Measurements from ENCODE around the gene GAPT. TPM values are rescaled to one million over a fixed set of nuclear protein-coding genes. Genes with fewer than 3 reads are reported as not detected.

Gene GAPT
- total and polyA plus RNA-seq, 12 donors, result 0.28 to 2.2 (median 0.65) TPM; not detected in 1

DNA sequence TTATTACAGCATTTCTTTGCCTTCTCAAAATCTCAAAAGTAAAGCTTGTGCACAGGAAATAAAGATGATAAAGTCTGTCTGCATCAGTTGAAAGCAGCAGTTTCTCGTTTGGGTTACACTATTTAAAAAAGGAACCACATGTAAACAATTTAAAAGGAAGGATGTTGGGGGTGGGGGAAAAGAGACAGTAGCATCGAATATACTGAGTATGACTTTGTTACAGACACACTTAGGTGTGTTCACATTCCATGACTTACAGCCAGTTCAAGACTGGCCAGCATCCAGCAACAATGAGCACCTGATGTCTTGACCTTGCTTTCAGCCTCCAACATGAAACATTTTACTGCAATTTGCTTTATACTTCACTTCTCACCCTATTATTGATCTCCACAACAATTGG, 8.7 kb downstream of the GAPT start:
- no peaks in the 10 kb centered on the region for H3K9me3 ChIP-seq (replicated peaks in 1 of 3)
- intact Hi-C loops (cut with DNase I), result loop anchor here (5.0 to 10.0 kb wide), 3 partner anchors 315 to 352 kb away; no protein-coding TSS in a partner anchor
- H3K27me3 ChIP-seq, result no peaks in the 10 kb centered on the region
- H3K27ac ChIP-seq, result no peak overlapping the region
- H3K36me3 ChIP-seq (replicated peaks in 1 of 2), result no peaks in the 10 kb centered on the region
- TF ChIP-seq, protein P1, sequence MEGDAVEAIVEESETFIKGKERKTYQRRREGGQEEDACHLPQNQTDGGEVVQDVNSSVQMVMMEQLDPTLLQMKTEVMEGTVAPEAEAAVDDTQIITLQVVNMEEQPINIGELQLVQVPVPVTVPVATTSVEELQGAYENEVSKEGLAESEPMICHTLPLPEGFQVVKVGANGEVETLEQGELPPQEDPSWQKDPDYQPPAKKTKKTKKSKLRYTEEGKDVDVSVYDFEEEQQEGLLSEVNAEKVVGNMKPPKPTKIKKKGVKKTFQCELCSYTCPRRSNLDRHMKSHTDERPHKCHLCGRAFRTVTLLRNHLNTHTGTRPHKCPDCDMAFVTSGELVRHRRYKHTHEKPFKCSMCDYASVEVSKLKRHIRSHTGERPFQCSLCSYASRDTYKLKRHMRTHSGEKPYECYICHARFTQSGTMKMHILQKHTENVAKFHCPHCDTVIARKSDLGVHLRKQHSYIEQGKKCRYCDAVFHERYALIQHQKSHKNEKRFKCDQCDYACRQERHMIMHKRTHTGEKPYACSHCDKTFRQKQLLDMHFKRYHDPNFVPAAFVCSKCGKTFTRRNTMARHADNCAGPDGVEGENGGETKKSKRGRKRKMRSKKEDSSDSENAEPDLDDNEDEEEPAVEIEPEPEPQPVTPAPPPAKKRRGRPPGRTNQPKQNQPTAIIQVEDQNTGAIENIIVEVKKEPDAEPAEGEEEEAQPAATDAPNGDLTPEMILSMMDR (IDR thresholded peaks at IDR 0.05), result no peak
- TF ChIP-seq POLR2A (IDR thresholded peaks at IDR 0.05), result no peak
- DNase-seq, result no peak
- 26 to 43% (median 39%) methylated on average over 2 of the region's 2 CpGs for WGBS, 4 donors
- no peak overlapping the region for H3K4me3 ChIP-seq
- H3K4me1 ChIP-seq (replicated peaks in 1 of 2), result no peaks in the 10 kb centered on the region

DNA sequence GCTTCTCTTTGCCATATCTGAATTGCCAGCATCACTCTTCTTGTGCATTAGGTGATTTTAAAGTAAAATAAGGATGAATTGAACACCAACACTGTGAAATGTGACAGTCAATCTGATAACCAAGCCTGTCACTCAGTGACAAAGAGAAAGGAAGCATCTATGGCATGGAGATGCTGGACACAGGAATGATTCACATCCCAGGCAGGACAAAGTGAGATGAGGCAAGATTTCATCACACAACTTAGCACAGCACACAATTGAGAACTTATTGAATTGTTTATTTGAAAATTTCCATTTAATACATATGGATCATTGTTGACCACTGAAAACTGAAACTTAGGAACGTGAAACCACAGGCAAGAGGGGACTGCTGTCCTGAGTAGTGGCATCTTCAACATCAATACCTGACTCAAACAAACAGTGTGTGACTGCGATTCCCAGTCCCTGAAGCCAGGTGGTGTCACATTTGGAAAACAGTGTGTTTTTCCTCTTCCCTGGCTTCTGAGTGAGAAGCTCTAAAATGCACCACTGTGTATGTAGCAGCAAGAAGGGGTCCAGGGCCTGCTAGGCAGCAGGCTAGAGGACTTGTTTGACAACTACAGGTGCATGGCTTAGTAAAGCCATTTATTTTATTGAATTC, 10.7 kb downstream of the GAPT start:
- no peak for TF ChIP-seq POLR2A (IDR thresholded peaks at IDR 0.05)
- TF ChIP-seq, protein P1 (IDR thresholded peaks at IDR 0.05), result no peak
- Histone ChIP-seq H3K4me3 (no peak overlapping the region), H3K27me3 (no peaks in the 10 kb centered on the region), H3K9me3 (replicated peaks in 1 of 3) (no peaks in the 10 kb centered on the region), H3K4me1 (replicated peaks in 1 of 2) (no peaks in the 10 kb centered on the region), H3K36me3 (replicated peaks in 1 of 2) (no peaks in the 10 kb centered on the region), H3K27ac (no peak overlapping the region)
- no peak for DNase-seq
- intact Hi-C loops (cut with DNase I), result no loop called here
- 83 to 90% (median 86%) methylated on average over 2 of the region's 2 CpGs for WGBS, 4 donors

DNA sequence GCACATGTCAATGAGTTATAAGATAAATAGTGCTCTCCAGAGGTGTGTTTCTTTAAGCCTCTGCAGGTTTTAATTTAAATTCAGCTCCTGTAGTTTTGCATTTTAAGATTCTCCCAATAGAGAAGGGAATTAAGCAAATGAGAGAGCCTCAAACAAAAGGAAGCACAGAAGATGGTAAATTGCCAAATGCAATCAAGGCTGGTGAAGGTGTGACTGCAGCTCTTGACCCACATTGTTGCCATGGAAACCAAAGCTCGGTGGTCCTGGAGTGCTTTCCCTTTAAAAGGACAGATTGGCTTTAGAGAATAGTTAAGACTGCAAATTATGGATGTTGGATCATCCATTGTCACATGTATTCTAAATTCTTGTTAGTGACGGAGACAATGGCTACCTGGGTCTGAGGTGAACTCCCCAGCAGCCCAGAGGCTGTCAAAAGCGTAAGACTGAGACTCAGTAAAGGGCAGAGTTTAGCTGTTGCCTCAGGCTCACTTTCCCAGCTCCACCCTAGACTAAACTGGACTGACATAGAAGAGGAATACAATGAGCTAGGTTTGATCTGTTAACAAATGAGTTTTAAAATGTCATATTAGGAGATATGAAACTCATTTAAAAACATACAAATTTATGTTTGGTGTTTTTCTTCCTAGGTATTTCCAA, 12.3 kb downstream of the GAPT start:
- no peak overlapping the region for H3K4me3 ChIP-seq
- 54 to 65% (median 59%) methylated on average over 3 of the region's 3 CpGs for WGBS, 4 donors
- intact Hi-C loops (cut with DNase I), result no loop called here
- no peaks in the 10 kb centered on the region for H3K27me3 ChIP-seq
- no peaks in the 10 kb centered on the region for H3K9me3 ChIP-seq (replicated peaks in 1 of 3)
- DNase-seq, result no peak
- no peak overlapping the region for H3K27ac ChIP-seq
- H3K4me1 ChIP-seq (replicated peaks in 1 of 2), result no peaks in the 10 kb centered on the region
- TF ChIP-seq POLR2A (IDR thresholded peaks at IDR 0.05), result no peak
- TF ChIP-seq, protein P1 (IDR thresholded peaks at IDR 0.05), result no peak
- no peaks in the 10 kb centered on the region for H3K36me3 ChIP-seq (replicated peaks in 1 of 2)

DNA sequence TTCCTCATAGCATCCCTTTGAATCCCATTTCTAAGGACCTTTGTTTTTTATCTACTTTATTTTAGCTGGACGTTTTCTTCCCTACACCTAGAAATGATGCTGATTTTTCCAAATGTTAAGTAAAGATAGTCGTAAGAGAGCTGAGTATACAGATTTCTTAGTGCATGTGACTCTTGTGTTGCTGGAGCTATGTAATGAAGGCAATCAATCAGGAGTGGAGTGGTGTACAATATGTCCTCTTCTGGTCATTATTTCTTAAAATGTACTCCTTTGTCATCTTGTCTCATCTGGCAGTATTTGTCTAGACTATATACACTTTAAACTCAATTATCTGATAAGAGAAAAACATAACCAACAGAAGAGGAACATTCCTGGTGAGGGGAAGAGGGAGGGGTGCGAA, 13.5 kb downstream of the GAPT start:
- TF ChIP-seq, protein P1 (IDR thresholded peaks at IDR 0.05), result no peak
- TF ChIP-seq POLR2A (IDR thresholded peaks at IDR 0.05), result no peak
- intact Hi-C loops (cut with DNase I), result no loop called here
- Histone ChIP-seq H3K9me3 (replicated peaks in 1 of 3) (no peaks in the 10 kb centered on the region), H3K36me3 (replicated peaks in 1 of 2) (no peaks in the 10 kb centered on the region), H3K27ac (no peak overlapping the region), H3K4me3 (no peak overlapping the region), H3K4me1 (replicated peaks in 1 of 2) (no peaks in the 10 kb centered on the region), H3K27me3 (no peaks in the 10 kb centered on the region)
- 46 to 70% (median 59%) methylated on average over 3 of the region's 3 CpGs for WGBS, 4 donors
- DNase-seq, result no peak

Data from adrenal gland (tissue), 12 donors.